Neuronal stem cell (in vitro differentiated cells): Measurements from ENCODE around the gene CLEC9A.
"Not testable (repeated sequence)": the region's sequence is repeated elsewhere in the genome, so short reads cannot be mapped to it uniquely, and the experiment has no call there.

Experiments used
- DNase-seq: peaks from one replicate; pipeline ENCODE4 v3.0.0-alpha.2; 2013; ENCODE audit warnings: low spot score
- H2AFZ ChIP-seq: one replicate; pipeline ENCODE4 v1.6.1; 2013; ENCODE audit warnings: mild to moderate bottlenecking, low read length, inconsistent platforms
- H2AK5ac ChIP-seq: 2 replicates; pipeline ENCODE4 v1.6.1; 2013; ENCODE audit warnings: low read depth, mild to moderate bottlenecking, inconsistent platforms, low read length, moderate library complexity, mixed read lengths
- H2BK120ac ChIP-seq: 2 replicates; pipeline ENCODE4 v1.6.1; 2013; ENCODE audit warnings: low read depth, mild to moderate bottlenecking, inconsistent platforms, low read length, moderate library complexity, mixed read lengths
- H2BK12ac ChIP-seq: one replicate; pipeline ENCODE4 v1.6.1; 2013; ENCODE audit warnings: low read length, inconsistent platforms
- H2BK15ac ChIP-seq: 2 replicates; pipeline ENCODE4 v1.6.1; 2013; ENCODE audit warnings: mild to moderate bottlenecking, low read length, inconsistent platforms, mixed read lengths
- H2BK5ac ChIP-seq: one replicate; pipeline ENCODE4 v1.6.1; 2013; ENCODE audit warnings: inconsistent platforms, mild to moderate bottlenecking, low read length, moderate library complexity
- H3K14ac ChIP-seq: one replicate; pipeline ENCODE4 v1.6.1; 2013; ENCODE audit warnings: low read length, inconsistent platforms
- H3K18ac ChIP-seq: 2 replicates; pipeline ENCODE4 v1.6.1; 2013; ENCODE audit warnings: low read length, inconsistent platforms
- H3K23ac ChIP-seq: 2 replicates; pipeline ENCODE4 v1.6.1; 2013; ENCODE audit warnings: low read depth, mild to moderate bottlenecking, mixed read lengths, low read length, inconsistent platforms; ENCODE audit not compliant: poor library complexity
- H3K27ac ChIP-seq: replicated peaks from 3 replicates; pipeline ENCODE4 v1.5.1; 2013; ENCODE audit warnings: low read length, inconsistent platforms
- H3K27me3 ChIP-seq, 3 experiments: 2 replicates each; pipeline ENCODE4 v1.6.1; 2013; ENCODE audit warnings: low read length in 3 of 3, mild to moderate bottlenecking in 2 of 3, inconsistent platforms in 1 of 3, low read depth in 1 of 3, mixed read lengths in 1 of 3, moderate library complexity in 1 of 3; ENCODE audit not compliant: control insufficient read depth in 3 of 3, insufficient read depth in 3 of 3
- H3K36me3 ChIP-seq, 2 donors: replicated peaks in 1 of 2; 2 replicates each; pipeline ENCODE4 v1.6.1; 2013; ENCODE audit warnings: low read length in 2 of 2; ENCODE audit not compliant: control insufficient read depth in 2 of 2, insufficient read depth in 2 of 2
- H3K4ac ChIP-seq: 2 replicates; pipeline ENCODE4 v1.6.1; 2013; ENCODE audit warnings: inconsistent platforms, mild to moderate bottlenecking, low read length, moderate library complexity
- H3K4me1 ChIP-seq, 2 donors: 1 replicate in 1 of 2; 2 replicates in 1 of 2; pipeline ENCODE4 v1.6.1; 2013; ENCODE audit warnings: low read length in 2 of 2, low read depth in 1 of 2; ENCODE audit not compliant: control insufficient read depth in 2 of 2, insufficient read depth in 1 of 2
- H3K4me2 ChIP-seq: one replicate; pipeline ENCODE4 v1.6.1; 2013; ENCODE audit warnings: mild to moderate bottlenecking, low read length, inconsistent platforms; ENCODE audit not compliant: insufficient read depth, poor library complexity, severe bottlenecking
- H3K4me3 ChIP-seq, 2 donors: 2 replicates each; pipeline ENCODE4 v1.5.1; 2013; ENCODE audit warnings: low read length in 2 of 2, mild to moderate bottlenecking in 2 of 2, inconsistent platforms in 1 of 2, moderate library complexity in 1 of 2
- H3K79me1 ChIP-seq: one replicate; pipeline ENCODE4 v1.6.1; 2013; ENCODE audit warnings: low read depth, mild to moderate bottlenecking, inconsistent platforms, low read length, moderate library complexity
- H3K9ac ChIP-seq: one replicate; pipeline ENCODE4 v1.6.1; 2013; ENCODE audit warnings: mild to moderate bottlenecking, low read depth, low read length, inconsistent platforms; ENCODE audit not compliant: poor library complexity
- H3K9me3 ChIP-seq, 2 donors: replicated peaks in 1 of 2; 2 replicates each; pipeline versions ENCODE3 to v1.6.1; 2013; ENCODE audit warnings: low read length in 2 of 2, mild to moderate bottlenecking in 2 of 2, inconsistent platforms in 1 of 2, low read depth in 1 of 2, mixed read lengths in 1 of 2, moderate library complexity in 1 of 2; ENCODE audit not compliant: control insufficient read depth in 2 of 2, insufficient read depth in 1 of 2
- H4K8ac ChIP-seq: one replicate; pipeline ENCODE4 v1.6.1; 2013; ENCODE audit warnings: low read depth, mild to moderate bottlenecking, inconsistent platforms, low read length, moderate library complexity
- H4K91ac ChIP-seq: one replicate; pipeline ENCODE4 v1.6.1; 2013; ENCODE audit warnings: low read length, low read depth, mild to moderate bottlenecking, inconsistent platforms; ENCODE audit not compliant: poor library complexity
- WGBS, 2 donors: extraction: QIAGEN DNeasy Blood & Tissue Kit; methylation state at CpG; one replicate each; pipeline ENCODE4 v1.1.7; 2013; ENCODE audit warnings: missing lambda C conversion rate in 2 of 2, mixed read lengths in 1 of 2; ENCODE audit not compliant: insufficient read length in 2 of 2, insufficient replicate concordance in 1 of 2; ENCODE audit errors: extremely low coverage in 2 of 2; 5-methylcytosine and 5-hydroxymethylcytosine counted together

Gene CLEC9A

GRCh38 chr12:10018386-10018785 lies 12.1 kb upstream of the CLEC9A start:
- Histone ChIP-seq H4K8ac (no peak overlapping the region), H3K27ac (no peak overlapping the region), H3K14ac (no peak overlapping the region), H3K4me1 (no peaks in the 10 kb centered on the region), H3K4me2 (no peak overlapping the region), H3K9me3 (no peaks in the 10 kb centered on the region), H3K23ac (no peak overlapping the region), H2BK15ac (no peak overlapping the region), H3K27me3 (no peaks in the 10 kb centered on the region), H4K91ac (no peak overlapping the region), H2BK5ac (no peak overlapping the region), H3K36me3 (no peaks in the 10 kb centered on the region), H3K4ac (no peak overlapping the region), H2BK120ac (no peak overlapping the region), H3K79me1 (no peaks in the 10 kb centered on the region), H3K18ac (no peak overlapping the region), H3K9ac (no peak overlapping the region), H2BK12ac (no peak overlapping the region), H2AK5ac (no peak overlapping the region), H2AFZ (no peak overlapping the region), H3K4me3 (no peak overlapping the region)
- no peak for DNase-seq
- WGBS, 2 donors: no CpG with 5 or more reads among the region's 5 CpGs

DNA sequence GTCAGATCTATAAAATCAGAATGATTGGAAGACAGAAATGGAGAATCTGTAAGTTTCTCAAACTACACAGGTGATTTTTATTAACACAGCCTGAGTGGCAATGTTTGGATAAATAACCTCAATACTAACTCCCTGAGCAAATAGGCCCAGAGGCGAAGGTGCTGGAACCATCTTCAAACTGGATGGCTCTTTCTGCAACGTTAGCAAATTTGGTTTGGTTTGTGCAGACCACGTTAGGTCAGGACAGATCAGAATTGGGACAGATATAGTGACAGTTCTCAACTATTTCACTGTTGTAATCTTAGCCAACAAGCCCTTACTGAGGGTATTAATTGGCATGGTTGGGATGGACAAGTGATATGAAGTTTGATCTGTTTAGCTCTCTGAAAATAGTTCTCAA lies 9.1 kb upstream of the CLEC9A start:
- no peak overlapping the region for H2AFZ ChIP-seq
- no peak for DNase-seq
- no peak overlapping the region for H2BK5ac ChIP-seq
- H3K4me1 ChIP-seq: no peaks in the 10 kb centered on the region
- no peak overlapping the region for H3K9ac ChIP-seq
- no peak overlapping the region for H2BK120ac ChIP-seq
- no peaks in the 10 kb centered on the region for H3K9me3 ChIP-seq
- WGBS, 2 donors: no CpG with 5 or more reads among the region's 3 CpGs
- H2BK15ac ChIP-seq: no peak overlapping the region
- no peak overlapping the region for H3K4me3 ChIP-seq
- no peaks in the 10 kb centered on the region for H3K79me1 ChIP-seq
- no peak overlapping the region for H3K18ac ChIP-seq
- no peak overlapping the region for H4K91ac ChIP-seq
- H3K4me2 ChIP-seq: no peak overlapping the region
- no peak overlapping the region for H3K23ac ChIP-seq
- no peak overlapping the region for H4K8ac ChIP-seq
- no peak overlapping the region for H3K14ac ChIP-seq
- H3K4ac ChIP-seq: no peak overlapping the region
- H3K27me3 ChIP-seq: no peaks in the 10 kb centered on the region
- no peak overlapping the region for H2BK12ac ChIP-seq
- H3K36me3 ChIP-seq: no peaks in the 10 kb centered on the region
- H2AK5ac ChIP-seq: no peak overlapping the region
- no peak overlapping the region for H3K27ac ChIP-seq

GRCh38 chr12:10025236-10025635 lies 5.2 kb upstream of the CLEC9A start:
- Histone ChIP-seq H2AK5ac (no peak overlapping the region), H3K27me3 (no peaks in the 10 kb centered on the region), H2BK5ac (no peak overlapping the region), H2BK120ac (no peak overlapping the region), H4K91ac (no peak overlapping the region), H3K36me3 (no peaks in the 10 kb centered on the region), H3K9ac (no peak overlapping the region), H2BK12ac (no peak overlapping the region), H3K18ac (no peak overlapping the region), H4K8ac (no peak overlapping the region), H3K4me2 (no peak overlapping the region), H3K79me1 (no peaks in the 10 kb centered on the region), H3K4me1 (peaks cover 0 to 2% of the 10 kb centered on the region in 2 donors), H3K4me3 (no peak overlapping the region), H3K9me3 (no peaks in the 10 kb centered on the region), H2AFZ (no peak overlapping the region), H3K4ac (no peak overlapping the region), H2BK15ac (no peak overlapping the region), H3K23ac (no peak overlapping the region), H3K14ac (no peak overlapping the region), H3K27ac (no peak overlapping the region)
- no CpG with 5 or more reads among the region's 3 CpGs for WGBS, 2 donors
- no peak for DNase-seq

DNA sequence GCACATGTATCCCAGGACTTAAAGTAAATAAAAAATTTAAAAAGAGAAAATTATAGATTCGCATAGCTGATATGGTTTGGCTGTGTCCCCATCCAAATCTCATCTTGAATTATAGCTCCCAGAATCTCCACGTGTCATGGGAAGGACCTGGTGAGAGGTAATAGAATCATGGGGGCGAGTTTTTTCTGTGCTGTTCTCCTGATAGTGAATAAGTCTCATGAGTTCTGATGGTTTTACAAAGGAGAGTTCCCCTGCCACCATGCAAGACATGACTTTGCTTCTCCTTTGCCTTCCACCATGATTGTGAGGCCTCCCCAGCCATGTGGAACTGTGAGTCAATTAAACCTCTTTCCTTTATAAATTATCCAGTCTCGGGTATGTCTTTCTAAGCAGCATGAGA lies 3.8 kb upstream of the CLEC9A start:
- H3K14ac ChIP-seq, H2BK12ac ChIP-seq, H3K4me1 ChIP-seq, H4K8ac ChIP-seq, H3K18ac ChIP-seq, H3K79me1 ChIP-seq, H3K27me3 ChIP-seq, H3K23ac ChIP-seq, H3K27ac ChIP-seq, H2BK5ac ChIP-seq, H3K4me3 ChIP-seq, H2BK15ac ChIP-seq, H4K91ac ChIP-seq, DNase-seq, H3K9me3 ChIP-seq, H2AK5ac ChIP-seq, H3K4me2 ChIP-seq, H3K9ac ChIP-seq, H2AFZ ChIP-seq, H3K36me3 ChIP-seq, H2BK120ac ChIP-seq, H3K4ac ChIP-seq: not testable (repeated sequence)
- WGBS, 2 donors: no CpG with 5 or more reads among the region's 4 CpGs
